Measurements from ENCODE around the gene METTL3.

METTL3 gene

GRCh38 chr14:21449899-21450216, 61.3 kb downstream of the METTL3 start:
- no peak overlapping the region for H3K4me3 ChIP-seq (ENCODE audit: insufficient read depth, low read length, poor library complexity, severe bottlenecking)
- no peaks in the 10 kb centered on the region for H3F3A ChIP-seq (ENCODE audit: insufficient read depth)
- no peak overlapping the region for H3K27ac ChIP-seq (ENCODE audit: low read depth, low read length)
- H2AFZ ChIP-seq (ENCODE audit: low read depth, low read length, severe bottlenecking), result no peak overlapping the region
- H3K9me2 ChIP-seq (replicated peaks; ENCODE audit: insufficient read depth, low read length), result no peaks in the 10 kb centered on the region
- no peaks in the 10 kb centered on the region for H3K9me3 ChIP-seq (ENCODE audit: insufficient read depth, low read length)
- H4K20me1 ChIP-seq (ENCODE audit: low read depth, low read length), result peaks cover 23% of the 10 kb centered on the region; the same call in 1 of the 2 replicates
- peak overlapping the region; percentile 35 for H3K4me2 ChIP-seq (ENCODE audit: low read depth, low read length, poor library complexity, severe bottlenecking)
- 0 out of 2 replicates have a peak, but pooled peaks cover 13% of the 10 kb centered on the region for H3K36me3 ChIP-seq (ENCODE audit: low read length)
- no peak overlapping the region for H3K9ac ChIP-seq (ENCODE audit: low read length)
- TF ChIP-seq EZH2phosphoT487 (conservative IDR thresholded peaks at IDR 0.05; ENCODE audit: low read length), result no peak
- no peak for TF ChIP-seq CTCF (IDR thresholded peaks at IDR 0.05; ENCODE audit: insufficient read depth, low read length, poor library complexity, severe bottlenecking)
- peaks cover 96% of the 10 kb centered on the region for H3K79me2 ChIP-seq (ENCODE audit: insufficient read depth, low read length)
- H3K27me3 ChIP-seq (ENCODE audit: low read length), result no peaks in the 10 kb centered on the region
